HEK293T (cell line): ENCODE measurements around the gene MTRF1.

Source experiments
- CTCF ChIA-PET: fragments of 350-600 bp; formaldehyde crosslinking; extraction: SDS; loops from one replicate; lab custom pipeline; 2021; ENCODE audit warnings: antibody characterized with exemption, inconsistent platforms; lab: Yijun Ruan, JAX
- POLR2A ChIA-PET: fragments of 350-600 bp; formaldehyde crosslinking; extraction: SDS; loops from one replicate; lab custom pipeline; 2020; ENCODE audit warnings: antibody characterized with exemption, inconsistent platforms; lab: Yijun Ruan, JAX
- DNase-seq: peaks from one replicate; pipeline ENCODE4 v3.0.0; 2012; ENCODE audit warnings: mixed read lengths; ENCODE audit errors: extremely low spot score
- ARNT ChIP-seq: fragments of 450-650 bp; IDR thresholded peaks from 2 replicates; pipeline ENCODE4 v1.6.1; 2017; ENCODE audit warnings: mild to moderate bottlenecking
- BHLHE40 ChIP-seq: fragments of 450-650 bp; IDR thresholded peaks from 2 replicates; pipeline ENCODE4 v1.6.1; 2016; ENCODE audit warnings: mild to moderate bottlenecking, moderate library complexity, borderline replicate concordance
- CTBP1 ChIP-seq: fragments of 450-650 bp; IDR thresholded peaks from 2 replicates; pipeline ENCODE4 v1.6.1; 2016; ENCODE audit warnings: borderline replicate concordance
- ELF4 ChIP-seq: fragments of 450-650 bp; IDR thresholded peaks from 2 replicates; pipeline ENCODE4 v1.6.1; 2017; ENCODE audit warnings: antibody characterized with exemption
- FOXA1 ChIP-seq: fragments of 450-650 bp; IDR thresholded peaks from 2 replicates; pipeline ENCODE4 v1.6.1; 2016; ENCODE audit warnings: mild to moderate bottlenecking
- FOXK2 ChIP-seq: fragments of 450-650 bp; IDR thresholded peaks from 2 replicates; pipeline ENCODE4 v1.6.1; 2016; ENCODE audit warnings: mild to moderate bottlenecking
- FOXM1 ChIP-seq: fragments of 450-650 bp; IDR thresholded peaks from 2 replicates; pipeline ENCODE4 v1.6.1; 2017; ENCODE audit warnings: mild to moderate bottlenecking, borderline replicate concordance
- HDGF ChIP-seq: fragments of 450-650 bp; IDR thresholded peaks from 2 replicates; pipeline ENCODE4 v1.6.1; 2017; ENCODE audit warnings: antibody characterized with exemption, borderline replicate concordance
- L3MBTL2 ChIP-seq: fragments of 450-650 bp; conservative IDR thresholded peaks from 2 replicates; pipeline ENCODE4 v1.6.1; 2016; ENCODE audit warnings: mild to moderate bottlenecking
- LEF1 ChIP-seq: fragments of 450-650 bp; IDR thresholded peaks from 2 replicates; pipeline ENCODE4 v1.6.1; 2017; ENCODE audit warnings: mild to moderate bottlenecking, borderline replicate concordance
- NFRKB ChIP-seq: fragments of 450-650 bp; IDR thresholded peaks from 2 replicates; pipeline ENCODE4 v1.6.1; 2016; ENCODE audit warnings: mild to moderate bottlenecking, moderate library complexity
- SP1 ChIP-seq: fragments of 450-650 bp; IDR thresholded peaks from 2 replicates; pipeline ENCODE4 v1.6.1; 2017
- SUZ12 ChIP-seq: fragments of 450-650 bp; IDR thresholded peaks from 2 replicates; pipeline ENCODE4 v1.6.1; 2016; ENCODE audit warnings: mild to moderate bottlenecking
- TARDBP ChIP-seq: fragments of 450-650 bp; IDR thresholded peaks from 2 replicates; pipeline ENCODE4 v1.6.1; 2016
- ZNF384 ChIP-seq: fragments of 450-650 bp; IDR thresholded peaks from 2 replicates; pipeline ENCODE4 v1.6.1; 2016
- TF ChIP-seq, protein P1 (sequence below): fragments of 450-650 bp; IDR thresholded peaks from 2 replicates; pipeline ENCODE4 v1.6.1; 2016

The MTRF1 gene

GRCh38 chr13:41263261-41263971 lies at the start of gene MTRF1:
TSS of gene MTRF1 (minus strand) at chr13:41263576. CDS start at chr13:41260907, 2,669 bp downstream.
- CTCF ChIA-PET = no interaction called here
- DNase-seq = peak; percentile 88
- TF ChIP-seq CTBP1 (peak; percentile 44; the same call in 1 of the 2 replicates), ELF4 (peak; percentile 86), ZNF384 (no peak), NFRKB (0 out of 2 replicates have a peak, but pooled peaks have one; percentile 25), BHLHE40 (no peak), SP1 (no peak), HDGF (no peak), L3MBTL2 (peak; percentile 21; the same call in 1 of the 2 replicates)
- TF ChIP-seq, protein P1, sequence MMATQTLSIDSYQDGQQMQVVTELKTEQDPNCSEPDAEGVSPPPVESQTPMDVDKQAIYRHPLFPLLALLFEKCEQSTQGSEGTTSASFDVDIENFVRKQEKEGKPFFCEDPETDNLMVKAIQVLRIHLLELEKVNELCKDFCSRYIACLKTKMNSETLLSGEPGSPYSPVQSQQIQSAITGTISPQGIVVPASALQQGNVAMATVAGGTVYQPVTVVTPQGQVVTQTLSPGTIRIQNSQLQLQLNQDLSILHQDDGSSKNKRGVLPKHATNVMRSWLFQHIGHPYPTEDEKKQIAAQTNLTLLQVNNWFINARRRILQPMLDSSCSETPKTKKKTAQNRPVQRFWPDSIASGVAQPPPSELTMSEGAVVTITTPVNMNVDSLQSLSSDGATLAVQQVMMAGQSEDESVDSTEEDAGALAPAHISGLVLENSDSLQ = peak; percentile 53; the same call in 1 of the 2 replicates
- POLR2A ChIA-PET = interaction anchor here (1.0 kb wide), 2 partner anchors 35 to 388 kb away, joined by 3 read pairs; no protein-coding TSS in a partner anchor

- TF ChIP-seq LEF1 (no peak), CTBP1 (no peak), TARDBP (no peak), ARNT (no peak), SP1 (no peak), ELF4 (no peak), ZNF384 (no peak), L3MBTL2 (no peak), BHLHE40 (no peak), SUZ12 (no peak), HDGF (no peak), FOXA1 (no peak), FOXK2 (no peak), NFRKB (no peak), FOXM1 (no peak)
- TF ChIP-seq, protein P1 = no peak
- CTCF ChIA-PET = no interaction called here
- no peak for DNase-seq
- POLR2A ChIA-PET = no interaction called here
Observed at GRCh38 chr13:41313117-41313516, 49.7 kb upstream of the MTRF1 start.

- peak; percentile 17 for DNase-seq
- ChIA-PET POLR2A (no interaction called here), CTCF (no interaction called here)
- TF ChIP-seq TARDBP (no peak), LEF1 (no peak), ELF4 (no peak), SUZ12 (no peak), ARNT (no peak), BHLHE40 (no peak), NFRKB (no peak), FOXM1 (no peak), FOXA1 (no peak), FOXK2 (no peak), HDGF (no peak)
- TF ChIP-seq, protein P1 = no peak
Observed at GRCh38 chr13:41312176-41312500, 48.8 kb upstream of the MTRF1 start.

GRCh38 chr13:41311406-41312175 lies 48.2 kb upstream of the MTRF1 start:
- ChIA-PET CTCF (no interaction called here), POLR2A (no interaction called here)
- peak; percentile 41 for DNase-seq
- no peak for TF ChIP-seq ELF4
- TF ChIP-seq TARDBP = no peak
- no peak for TF ChIP-seq L3MBTL2
- no peak for TF ChIP-seq ZNF384
- no peak for TF ChIP-seq FOXM1
- no peak for TF ChIP-seq LEF1
- no peak for TF ChIP-seq SUZ12
- no peak for TF ChIP-seq HDGF
- no peak for TF ChIP-seq FOXK2
- no peak for TF ChIP-seq NFRKB
- no peak for TF ChIP-seq ARNT
- TF ChIP-seq CTBP1 = no peak
- no peak for TF ChIP-seq BHLHE40
- no peak for TF ChIP-seq FOXA1
- TF ChIP-seq SP1 = no peak
- TF ChIP-seq, protein P1 = no peak

- ChIA-PET CTCF (no interaction called here), POLR2A (no interaction called here)
- DNase-seq = peak; percentile 92
- TF ChIP-seq TARDBP = no peak
- peak; percentile 54; the same call in 1 of the 2 replicates for TF ChIP-seq L3MBTL2
Observed at GRCh38 chr13:41310963-41311405, 47.6 kb upstream of the MTRF1 start, which contains the start of gene NAA16. TSS of gene NAA16 (plus strand) at chr13:41311267. CDS start at chr13:41311529, 262 bp downstream.
